ENCODE measurements around the gene TXNL4A.

DNA sequence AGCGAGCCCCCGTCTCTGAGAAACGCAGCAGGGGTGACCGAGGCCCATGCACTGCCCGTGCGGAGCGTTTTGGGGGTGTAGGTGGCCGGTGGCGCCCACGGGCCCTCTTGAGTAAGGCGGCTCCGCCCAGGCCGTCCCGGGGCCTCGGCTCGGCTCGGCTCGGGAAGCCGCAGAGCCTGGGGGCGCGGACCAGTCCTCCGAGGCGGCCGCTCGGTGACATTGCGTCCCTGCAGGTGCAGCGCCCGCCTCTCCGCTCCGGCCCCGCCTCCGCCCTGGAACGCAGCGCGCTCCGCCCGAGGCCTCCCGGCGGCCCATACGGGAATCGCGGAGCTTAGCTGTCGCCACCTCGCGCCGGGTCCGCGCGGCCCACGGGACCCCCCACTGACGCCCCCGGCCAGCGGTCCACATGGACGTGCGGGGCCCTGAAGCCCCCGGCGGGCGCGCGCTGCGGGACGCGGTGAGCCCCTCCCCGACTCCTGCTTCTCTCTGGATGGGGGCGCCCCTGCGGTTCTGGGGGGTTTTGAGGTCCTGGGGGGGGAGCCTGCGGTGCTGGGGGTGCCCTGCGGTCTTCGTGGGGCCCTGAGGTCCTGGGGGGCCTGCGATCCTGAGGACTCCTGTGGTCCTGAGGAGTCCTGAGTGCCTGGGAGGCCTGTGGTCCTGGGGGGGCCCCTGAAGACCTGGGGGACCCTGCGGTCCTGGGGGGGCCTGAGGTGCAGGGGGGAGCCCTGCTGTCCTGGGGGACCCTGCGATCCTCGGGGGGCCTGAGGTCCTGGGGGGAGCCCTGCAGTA is 23.8 kb downstream of the TXNL4A start, which contains the start of gene HSBP1L1:
- TF ChIP-seq CTCF (IDR thresholded peaks at IDR 0.05; ENCODE audit: low read depth, low read length) = no peak
- no peak for TF ChIP-seq MYC (IDR thresholded peaks at IDR 0.05; ENCODE audit: low read depth, low read length)
- no peak for TF ChIP-seq POLR2A (IDR thresholded peaks at IDR 0.05; ENCODE audit: extremely low read depth, insufficient read length)

Measured in NB4 (cell line).